HG02642 (cell line): ENCODE results near the gene ZNF90.
"Not testable (repeated sequence)": the region's sequence is repeated elsewhere in the genome, so short reads cannot be mapped to it uniquely, and the experiment has no call there.

ENCODE experiments used
- ATAC-seq: cut with Tn5 transposase; IDR thresholded peaks from one replicate; pipeline ENCODE4 v1.9.1; 2021; ENCODE audit warnings: mild to moderate bottlenecking; ENCODE audit not compliant: unreplicated experiment, poor library complexity

Gene ZNF90

GRCh38 chr19:20077791-20078463 lies at the start of gene ZNF90:
ZNF90 (plus strand) TSS chr19:20078000; CDS start chr19:20078133, 133 bp downstream.
- peak; percentile 95 for ATAC-seq

GRCh38 chr19:20028611-20029010 lies 49.2 kb upstream of the ZNF90 start:
- ATAC-seq, result no peak

GRCh38 chr19:20035935-20036334 lies 41.9 kb upstream of the ZNF90 start:
- no peak for ATAC-seq

- no peak for ATAC-seq
Measured at GRCh38 chr19:20038358-20039202, 39.2 kb upstream of the ZNF90 start.

GRCh38 chr19:20039203-20039723 lies 38.5 kb upstream of the ZNF90 start, which contains the start of gene ZNF682:
ZNF682 (minus strand) TSS chr19:20039505; CDS start chr19:20039345, 160 bp downstream.
- peak; percentile 100 for ATAC-seq

GRCh38 chr19:20044663-20045062 lies 33.1 kb upstream of the ZNF90 start:
- no peak for ATAC-seq

GRCh38 chr19:20045742-20046141 lies 32.1 kb upstream of the ZNF90 start:
- ATAC-seq, result not testable (repeated sequence)

- ATAC-seq, result peak; percentile 95
Measured at GRCh38 chr19:20051841-20052768, 25.7 kb upstream of the ZNF90 start.

- not testable (repeated sequence) for ATAC-seq
Measured at GRCh38 chr19:20058738-20059137, 19.1 kb upstream of the ZNF90 start.

- ATAC-seq, result no peak
Measured at GRCh38 chr19:20060282-20060681, 17.5 kb upstream of the ZNF90 start.

GRCh38 chr19:20066861-20067260 lies 10.9 kb upstream of the ZNF90 start:
- ATAC-seq, result no peak

GRCh38 chr19:20067943-20068342 lies 9.9 kb upstream of the ZNF90 start:
- ATAC-seq, result no peak

GRCh38 chr19:20068559-20068958 lies 9.2 kb upstream of the ZNF90 start:
- ATAC-seq, result not testable (repeated sequence)

GRCh38 chr19:20070691-20071090 lies 7.1 kb upstream of the ZNF90 start:
- no peak for ATAC-seq

- ATAC-seq, result no peak
Measured at GRCh38 chr19:20072936-20073335, 4.9 kb upstream of the ZNF90 start.

- ATAC-seq, result no peak
Measured at GRCh38 chr19:20078581-20079031, 806 bp downstream of the ZNF90 start.

GRCh38 chr19:20079476-20079875 lies 1.7 kb downstream of the ZNF90 start:
- ATAC-seq, result no peak

- ATAC-seq, result no peak
Measured at GRCh38 chr19:20080656-20081055, 2.9 kb downstream of the ZNF90 start.

GRCh38 chr19:20082232-20082833 lies 4.5 kb downstream of the ZNF90 start:
- ATAC-seq, result not testable (repeated sequence)

GRCh38 chr19:20082876-20083275 lies 5.1 kb downstream of the ZNF90 start:
- ATAC-seq, result not testable (repeated sequence)
